GM23338 (cell line): Measurements from ENCODE around the gene CEMIP2. TPM values are rescaled to one million over a fixed set of nuclear protein-coding genes. Genes with fewer than 3 reads are reported as not detected.

Experiments
- ATAC-seq: fragments of 200-7000 bp; cut with Tn5 transposase; 3 replicates; pipeline ENCODE4 v1.9.1; 2020
- DNase-seq: peaks from one replicate; pipeline ENCODE4 v3.0.0-alpha.2; 2015; ENCODE audit warnings: low spot score
- H2AFZ ChIP-seq: fragments of 200-600 bp; sonication (generic); 2 replicates; pipeline ENCODE4 v1.8.0; 2016; ENCODE audit warnings: antibody characterized with exemption, mild to moderate bottlenecking, moderate library complexity
- H3F3A ChIP-seq: fragments of 200-600 bp; sonication (generic); replicated peaks from 2 replicates; pipeline ENCODE4 v1.8.0; 2017; ENCODE audit warnings: antibody characterized with exemption, mixed run types, low read depth
- H3K27ac ChIP-seq: fragments of 200-600 bp; sonication (generic); 2 replicates; pipeline ENCODE4 v1.6.1; 2016; ENCODE audit warnings: low read depth
- H3K27me3 ChIP-seq: fragments of 200-600 bp; sonication (generic); 2 replicates; pipeline ENCODE4 v1.8.0; 2016; ENCODE audit warnings: mild to moderate bottlenecking, mixed run types, moderate library complexity; ENCODE audit not compliant: insufficient read depth
- H3K36me3 ChIP-seq: fragments of 200-600 bp; sonication (generic); 2 replicates; pipeline ENCODE4 v1.8.0; 2016; ENCODE audit warnings: mild to moderate bottlenecking; ENCODE audit not compliant: insufficient read depth
- H3K4me1 ChIP-seq: fragments of 200-600 bp; sonication (generic); 2 replicates; pipeline ENCODE4 v1.8.0; 2016; ENCODE audit warnings: mild to moderate bottlenecking, moderate library complexity; ENCODE audit not compliant: insufficient read depth
- H3K4me2 ChIP-seq: fragments of 200-600 bp; sonication (generic); 2 replicates; pipeline ENCODE4 v1.7.1; 2017; ENCODE audit warnings: mixed run types
- H3K4me3 ChIP-seq: fragments of 200-600 bp; sonication (generic); 2 replicates; pipeline ENCODE4 v1.6.1; 2016; ENCODE audit warnings: mixed run types
- H3K79me2 ChIP-seq: fragments of 200-600 bp; sonication (generic); replicated peaks from 2 replicates; pipeline ENCODE4 v1.8.0; 2017; ENCODE audit warnings: mild to moderate bottlenecking; ENCODE audit not compliant: insufficient read depth
- H3K9me2 ChIP-seq: fragments of 200-600 bp; sonication (generic); 2 replicates; pipeline ENCODE4 v1.8.0; 2017; ENCODE audit not compliant: insufficient read depth
- H4K20me1 ChIP-seq: fragments of 200-600 bp; sonication (generic); replicated peaks from 2 replicates; pipeline ENCODE4 v1.8.0; 2017; ENCODE audit warnings: mild to moderate bottlenecking; ENCODE audit not compliant: insufficient read depth
- H3K27ac Mint-ChIP-seq: 2 replicates; pipeline ENCODE4 v1.8.0; 2020; ENCODE audit warnings: inconsistent platforms, mild to moderate bottlenecking, moderate library complexity, mixed read lengths
- H3K27me3 Mint-ChIP-seq: 3 replicates; pipeline ENCODE4 v1.8.0; 2022; ENCODE audit warnings: low read depth, mild to moderate bottlenecking, moderate library complexity, mixed read lengths, inconsistent platforms; ENCODE audit not compliant: insufficient read depth, poor library complexity
- H3K36me3 Mint-ChIP-seq: 3 replicates; pipeline ENCODE4 v1.8.0; 2021; ENCODE audit warnings: low read depth, mild to moderate bottlenecking, inconsistent platforms, moderate library complexity, mixed read lengths
- H3K4me1 Mint-ChIP-seq: 3 replicates; pipeline ENCODE4 v1.8.0; 2020; ENCODE audit warnings: mild to moderate bottlenecking, inconsistent platforms, mixed read lengths
- H3K4me3 Mint-ChIP-seq: 3 replicates; pipeline ENCODE4 v1.8.0; 2021; ENCODE audit warnings: moderate library complexity, mild to moderate bottlenecking, inconsistent platforms, mixed read lengths
- H3K9me3 Mint-ChIP-seq: 3 replicates; pipeline ENCODE4 v1.8.0; 2020; ENCODE audit warnings: moderate library complexity, mild to moderate bottlenecking, inconsistent platforms, mixed read lengths
- CTCF ChIP-seq, 2 experiments: fragments of 200-600 bp in 1 of 2; sonication (generic) in 1 of 2; conservative IDR thresholded peaks; 2 replicates each; pipeline versions ENCODE4 v1.5.1 to v1.6.1; 2016 to 2017; ENCODE audit warnings: antibody characterized with exemption in 2 of 2, low read depth in 2 of 2, mild to moderate bottlenecking in 2 of 2, moderate library complexity in 1 of 2
- EZH2 ChIP-seq: fragments of 200-600 bp; sonication (generic); IDR thresholded peaks from one replicate; pipeline ENCODE4 v1.8.0; 2017; ENCODE audit warnings: antibody characterized with exemption, mild to moderate bottlenecking, low read depth; ENCODE audit not compliant: unreplicated experiment
- NANOG ChIP-seq: IDR thresholded peaks from 2 replicates; pipeline ENCODE4 v1.6.1; 2016; ENCODE audit warnings: antibody characterized with exemption, borderline replicate concordance
- ZNF114 ChIP-seq: fragments of 250-450 bp; sonication (Bioruptor Pico); IDR thresholded peaks from 2 replicates; pipeline ENCODE4 v1.5.0; 2020; ENCODE audit warnings: mild to moderate bottlenecking, moderate library complexity
- ZNF331 ChIP-seq: fragments of 250-450 bp; sonication (Bioruptor Pico); IDR thresholded peaks from 2 replicates; pipeline ENCODE4 v1.5.0; 2020; ENCODE audit warnings: low read depth, mild to moderate bottlenecking, moderate library complexity
- polyA plus RNA-seq: library from polyadenylated mRNA; unstranded; fragments of >200 nt; fragmentation: Nextera tagmentation; extraction: Ambion mirVana; gene quantifications from 2 replicates; pipeline ENCODE4 v1.2.1, GENCODE V29; 2016
- total RNA-seq: library from RNA; depleted of rRNA; stranded (reverse); fragments of >200 nt; shearing (Covaris generic); gene quantifications from 2 replicates; pipeline ENCODE4 v1.2.3, GENCODE V29; 2014

Gene CEMIP2
- total and polyA plus RNA-seq, 2 experiments from 2014 or later = 23.0 to 76.7 TPM

GRCh38 chr9:71769175-71770161 lies 1.2 kb upstream of the CEMIP2 start:
- DNase-seq = peak; percentile 97
- Histone ChIP-seq H3K4me1 (peaks cover 37% of the 10 kb centered on the region), H3K9me2 (no peaks in the 10 kb centered on the region), H3K4me2 (peak overlapping the region; percentile 99), H3K27me3 (peaks cover 4% of the 10 kb centered on the region; the same call in 1 of the 2 replicates), H3K27ac (no peak overlapping the region), H2AFZ (peak overlapping the region; percentile 81), H3F3A (peaks cover 14% of the 10 kb centered on the region; the same call in 1 of the 2 replicates), H3K36me3 (no peaks in the 10 kb centered on the region), H3K4me3 (peak overlapping the region; percentile 92), H4K20me1 (peaks cover 28% of the 10 kb centered on the region), H3K79me2 (peaks cover 36% of the 10 kb centered on the region)
- Mint-ChIP-seq H3K4me1 (peaks cover 29% of the 10 kb centered on the region), H3K27ac (peak overlapping the region; percentile 60; the same call in 1 of the 2 replicates), H3K36me3 (no peaks in the 10 kb centered on the region), H3K27me3 (peaks cover 19% of the 10 kb centered on the region), H3K4me3 (peak overlapping the region; percentile 84), H3K9me3 (no peaks in the 10 kb centered on the region)
- TF ChIP-seq NANOG (no peak), CTCF (conservative IDR thresholded peaks at IDR 0.05; ENCODE audit: low read depth in 2 of 2) (peak; percentile 26 to 66)
- peak; percentile 73 for ATAC-seq

DNA sequence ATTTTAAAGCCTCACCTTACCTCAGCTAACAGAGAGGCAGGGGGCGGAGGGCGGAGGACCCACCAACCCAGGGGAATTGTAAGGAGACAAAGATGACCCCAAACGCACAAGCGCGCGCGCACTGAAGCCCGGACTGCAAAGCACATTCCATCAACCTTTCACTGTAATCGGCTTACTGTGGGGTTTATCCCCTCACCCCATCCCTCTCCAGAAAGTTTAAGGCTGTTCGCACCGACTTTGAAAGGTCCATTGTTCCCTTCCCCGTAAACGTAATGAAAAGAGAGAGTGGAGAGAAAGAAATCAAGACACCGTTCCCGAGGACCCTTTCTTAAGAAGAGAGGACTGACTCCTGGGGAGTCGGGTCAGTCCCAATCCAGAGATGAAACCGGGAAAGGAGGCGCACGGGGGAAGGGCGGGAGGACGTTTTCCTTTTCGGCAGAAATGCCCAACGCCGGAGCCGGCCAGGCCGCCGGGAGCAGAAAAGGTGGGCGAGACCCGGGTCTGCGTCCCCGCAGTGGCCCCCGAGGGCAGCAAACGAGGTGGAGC lies 464 bp downstream of the CEMIP2 start:
- no peak for TF ChIP-seq EZH2
- TF ChIP-seq ZNF331 = no peak
- no peak for TF ChIP-seq ZNF114 (CRISPR knock-in tag)
- no peak for TF ChIP-seq CTCF (conservative IDR thresholded peaks at IDR 0.05; ENCODE audit: low read depth in 2 of 2)
- peaks cover 52% of the 10 kb centered on the region for H3K79me2 ChIP-seq
- H3K9me2 ChIP-seq = no peaks in the 10 kb centered on the region
- peaks cover 14% of the 10 kb centered on the region; the same call in 1 of the 2 replicates for H3F3A ChIP-seq
- no peaks in the 10 kb centered on the region for H3K9me3 Mint-ChIP-seq
- peaks cover 53% of the 10 kb centered on the region for H3K4me1 ChIP-seq
- peaks cover 13% of the 10 kb centered on the region for H3K27me3 Mint-ChIP-seq
- peaks cover 4% of the 10 kb centered on the region; the same call in 1 of the 2 replicates for H3K27me3 ChIP-seq
- H3K4me3 Mint-ChIP-seq = peak overlapping the region; percentile 92
- DNase-seq = peak; percentile 67
- no peaks in the 10 kb centered on the region for H3K36me3 ChIP-seq
- peaks cover 44% of the 10 kb centered on the region for H3K4me1 Mint-ChIP-seq
- H4K20me1 ChIP-seq = peaks cover 29% of the 10 kb centered on the region
- H2AFZ ChIP-seq = peak overlapping the region; percentile 86
- H3K4me3 ChIP-seq = peak overlapping the region; percentile 91
- peak; percentile 11 for ATAC-seq
- peak overlapping the region; percentile 99 for H3K4me2 ChIP-seq
- H3K36me3 Mint-ChIP-seq = no peaks in the 10 kb centered on the region
- peak overlapping the region; percentile 50 for H3K27ac Mint-ChIP-seq
- no peak overlapping the region; the same call in 1 of the 2 replicates for H3K27ac ChIP-seq
